GM12801 (cell line): Measurements from ENCODE around the gene FOXP1.

Experiments used
- TF ChIP-seq, protein P1 (sequence below): IDR thresholded peaks from one replicate; pipeline ENCODE4 v1.5.1; 2011; ENCODE audit warnings: control low read depth; ENCODE audit not compliant: insufficient read length; ENCODE audit errors: extremely low read depth

Gene FOXP1

DNA sequence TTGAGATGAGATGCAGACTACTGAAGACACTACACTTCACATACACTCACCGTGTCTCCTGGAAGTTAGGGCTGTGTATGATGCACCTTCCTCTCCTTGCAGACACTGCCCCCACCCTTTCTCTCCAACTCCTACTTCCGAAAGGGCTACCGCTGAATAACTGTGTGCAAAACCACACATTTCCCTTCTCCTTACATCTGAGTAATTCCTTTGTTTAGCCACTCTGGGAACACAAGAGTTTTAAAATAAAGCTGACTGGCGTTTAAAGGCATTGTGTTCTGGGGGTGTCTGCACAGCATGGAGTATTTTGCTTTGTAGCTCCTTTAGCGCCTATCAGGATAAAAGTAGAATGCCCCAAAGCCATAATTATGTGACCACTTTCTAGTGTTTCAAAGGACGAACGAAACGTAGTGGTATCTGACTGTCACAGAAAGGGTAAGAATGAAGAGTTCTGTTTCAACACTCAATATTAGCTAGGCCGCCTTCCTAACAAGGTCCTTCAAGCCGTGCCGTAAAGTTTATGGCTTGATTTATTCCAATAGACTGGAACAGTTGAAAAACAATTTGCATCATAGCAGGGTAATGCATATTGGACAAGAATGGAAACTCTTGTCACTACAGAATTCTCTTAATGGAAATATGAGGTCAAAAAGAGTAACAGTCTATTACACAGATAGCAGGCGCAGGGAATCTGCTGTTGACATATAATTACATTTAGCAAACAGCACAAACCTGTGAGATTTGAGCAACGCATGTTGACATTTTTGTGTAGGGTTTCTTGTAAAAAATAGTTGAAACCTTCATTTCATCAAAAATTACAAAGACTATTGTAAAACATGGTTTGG, 619.9 kb downstream of the FOXP1 start:
- TF ChIP-seq, protein P1, sequence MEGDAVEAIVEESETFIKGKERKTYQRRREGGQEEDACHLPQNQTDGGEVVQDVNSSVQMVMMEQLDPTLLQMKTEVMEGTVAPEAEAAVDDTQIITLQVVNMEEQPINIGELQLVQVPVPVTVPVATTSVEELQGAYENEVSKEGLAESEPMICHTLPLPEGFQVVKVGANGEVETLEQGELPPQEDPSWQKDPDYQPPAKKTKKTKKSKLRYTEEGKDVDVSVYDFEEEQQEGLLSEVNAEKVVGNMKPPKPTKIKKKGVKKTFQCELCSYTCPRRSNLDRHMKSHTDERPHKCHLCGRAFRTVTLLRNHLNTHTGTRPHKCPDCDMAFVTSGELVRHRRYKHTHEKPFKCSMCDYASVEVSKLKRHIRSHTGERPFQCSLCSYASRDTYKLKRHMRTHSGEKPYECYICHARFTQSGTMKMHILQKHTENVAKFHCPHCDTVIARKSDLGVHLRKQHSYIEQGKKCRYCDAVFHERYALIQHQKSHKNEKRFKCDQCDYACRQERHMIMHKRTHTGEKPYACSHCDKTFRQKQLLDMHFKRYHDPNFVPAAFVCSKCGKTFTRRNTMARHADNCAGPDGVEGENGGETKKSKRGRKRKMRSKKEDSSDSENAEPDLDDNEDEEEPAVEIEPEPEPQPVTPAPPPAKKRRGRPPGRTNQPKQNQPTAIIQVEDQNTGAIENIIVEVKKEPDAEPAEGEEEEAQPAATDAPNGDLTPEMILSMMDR, result no peak

DNA sequence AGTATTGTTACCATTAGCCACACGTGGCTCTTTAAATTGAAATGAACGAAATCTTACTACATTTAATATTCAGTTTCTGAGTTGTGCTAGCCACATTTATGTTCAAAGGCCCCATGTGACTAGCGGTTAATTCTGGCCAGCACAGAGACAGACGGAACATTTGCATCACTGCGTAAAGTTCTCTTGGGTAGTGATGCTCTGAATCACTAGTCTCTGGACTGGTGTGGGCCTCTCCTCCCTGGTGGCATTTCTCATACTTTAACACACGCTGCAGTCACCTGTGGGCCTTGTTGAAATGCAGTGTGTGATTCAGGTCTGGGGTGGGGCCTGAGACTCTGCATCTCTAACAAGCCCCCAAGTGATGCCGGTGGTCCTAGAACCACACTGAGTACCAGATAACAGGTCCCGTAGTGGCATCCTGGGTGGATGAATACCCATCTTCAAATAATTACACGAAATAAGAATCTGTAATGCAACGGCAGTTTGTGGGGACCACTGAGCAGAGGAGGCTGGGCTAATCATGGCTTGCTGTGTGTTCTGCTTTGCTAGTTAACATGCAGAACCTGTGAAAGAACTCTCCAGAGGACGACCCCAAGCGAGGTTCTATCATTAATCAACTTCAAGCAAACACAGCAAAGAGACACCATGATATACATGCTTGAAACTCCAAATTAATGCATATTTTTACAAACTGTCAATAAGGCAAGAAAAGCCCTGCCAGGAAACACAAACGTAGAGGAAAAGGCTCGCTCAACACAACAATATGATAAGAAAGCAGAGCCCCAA, 623.8 kb downstream of the FOXP1 start:
- TF ChIP-seq, protein P1, result no peak

DNA sequence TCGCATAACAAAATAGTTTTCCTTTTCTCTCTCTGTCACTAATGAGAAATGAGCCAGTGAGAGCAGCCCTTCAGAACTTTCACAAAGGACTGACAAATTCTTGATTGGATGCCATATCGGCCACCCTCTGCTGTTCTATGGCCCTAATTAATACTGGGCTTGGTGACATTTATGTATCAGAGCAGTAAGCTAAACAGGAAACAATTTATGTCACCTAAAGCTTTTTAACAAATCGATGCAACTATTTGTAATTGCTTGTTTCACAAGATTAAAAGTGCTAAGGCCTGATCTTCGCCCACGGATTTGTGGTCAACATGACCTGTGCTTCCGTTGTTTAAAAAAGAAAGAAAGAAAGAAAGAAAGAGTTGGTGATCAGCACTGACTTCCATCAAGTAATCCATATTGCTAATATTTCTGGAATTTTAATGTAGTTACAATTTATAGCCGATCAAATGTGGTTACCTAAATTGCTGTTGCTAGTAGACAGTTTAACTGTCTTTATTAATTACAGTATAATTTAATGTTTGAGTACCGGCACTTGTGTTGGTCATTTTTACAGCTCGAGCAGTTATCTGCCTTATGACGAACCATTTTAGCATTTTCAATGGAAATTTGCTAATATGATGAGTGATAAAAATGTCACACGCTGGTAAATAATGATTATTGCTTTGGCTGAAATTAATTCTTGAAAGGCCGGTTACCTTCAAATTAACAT, 631.3 kb downstream of the FOXP1 start:
- TF ChIP-seq, protein P1, result no peak

DNA sequence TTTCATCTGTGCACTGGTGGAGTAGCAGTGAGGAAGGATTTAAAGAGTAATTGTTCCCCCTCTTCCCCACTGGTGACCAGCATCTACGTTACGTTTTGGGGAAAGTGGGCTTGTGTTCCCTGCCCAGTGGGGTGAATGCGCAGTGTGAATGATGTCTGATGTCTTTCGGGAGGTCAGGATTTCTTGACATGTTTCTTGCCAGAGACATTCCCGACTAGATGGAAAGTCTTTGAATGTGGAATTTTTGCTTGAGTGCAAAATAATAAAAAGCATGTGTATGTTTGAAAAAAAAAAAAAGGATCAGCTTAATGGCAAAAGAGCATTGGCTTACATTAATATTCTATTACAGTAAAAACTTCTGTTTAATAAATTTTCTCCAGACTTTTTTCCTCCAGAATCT, 632.2 kb downstream of the FOXP1 start:
- TF ChIP-seq, protein P1, result no peak

DNA sequence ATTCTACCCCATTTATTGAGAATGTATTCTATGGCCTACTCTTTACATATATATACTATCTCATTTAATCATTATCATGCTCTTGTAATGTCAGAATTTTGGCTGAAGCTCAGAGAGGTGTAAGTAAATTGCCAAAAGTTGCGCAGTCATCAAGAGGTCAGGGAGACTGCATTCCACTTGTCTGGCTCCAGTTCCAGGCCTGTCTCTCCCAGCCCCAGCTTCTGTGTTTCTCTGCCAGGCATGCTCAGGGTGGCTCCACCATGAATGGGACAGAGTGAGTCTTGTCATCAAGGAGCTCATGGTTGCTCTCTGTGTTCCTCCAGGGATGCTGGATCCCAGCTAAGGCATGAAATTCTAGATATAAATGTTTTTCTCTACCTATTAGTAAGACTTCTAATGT, 635.9 kb downstream of the FOXP1 start:
- TF ChIP-seq, protein P1, result no peak

DNA sequence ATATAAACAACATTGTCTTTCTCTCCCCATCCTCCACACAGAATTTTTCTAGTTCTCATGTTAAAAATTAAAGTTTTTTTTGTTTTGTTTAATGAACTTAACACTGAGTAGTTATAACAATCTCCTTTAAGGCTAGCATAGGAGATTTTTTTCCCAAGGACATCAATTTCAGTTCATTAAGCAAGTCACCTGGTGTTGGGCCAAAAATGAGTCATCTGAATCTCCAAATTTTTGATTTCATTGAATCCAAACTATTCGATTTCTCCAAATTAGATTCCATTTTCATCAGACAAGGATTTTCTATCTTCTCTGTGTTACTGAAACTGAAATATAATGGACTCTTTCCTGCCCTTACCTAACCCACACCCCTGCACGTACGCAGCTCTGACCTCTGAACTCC, 639.6 kb downstream of the FOXP1 start:
- TF ChIP-seq, protein P1, result no peak
